Gastrocnemius medialis (tissue), 4 donors: ENCODE measurements around the gene AP3S1. TPM values are rescaled to one million over a fixed set of nuclear protein-coding genes. Genes with fewer than 3 reads are reported as not detected.

Source experiments
- ATAC-seq, 2 donors: fragments of 150-250 bp; one replicate each; pipeline ENCODE4 v1.9.1; 2016
- DNase-seq, 2 donors: peaks; one replicate each; pipeline ENCODE4 v3.0.0-alpha.2; 2019
- H3K27ac ChIP-seq, 4 donors: fragments of 200-600 bp; sonication (generic); 1 replicate in 1 of 4; 2 replicates in 3 of 4; pipeline ENCODE4 v1.5.1; 2016 to 2018; ENCODE audit warnings: mild to moderate bottlenecking in 2 of 4, moderate library complexity in 1 of 4
- H3K27me3 ChIP-seq, 3 donors: fragments of 200-600 bp; sonication (generic) in 2 of 3; 1 replicate in 1 of 3; 2 replicates in 2 of 3; pipeline versions ENCODE4 v1.5.1 to v1.6.0; 2016 to 2019; ENCODE audit warnings: mild to moderate bottlenecking in 1 of 3, moderate library complexity in 1 of 3
- H3K36me3 ChIP-seq, 2 donors: fragments of 200-600 bp; sonication (generic) in 1 of 2; one replicate each; pipeline ENCODE4 v1.5.1; 2017 to 2018
- H3K4me1 ChIP-seq, 2 donors: fragments of 200-600 bp; sonication (generic) in 1 of 2; one replicate each; pipeline ENCODE4 v1.5.1; 2016 to 2017; ENCODE audit warnings: mild to moderate bottlenecking in 2 of 2
- H3K4me3 ChIP-seq, 4 donors: fragments of 200-600 bp; sonication (generic) in 3 of 4; 1 replicate in 1 of 4; 2 replicates in 3 of 4; pipeline ENCODE4 v1.5.1; 2016 to 2019; ENCODE audit warnings: mild to moderate bottlenecking in 2 of 4
- H3K9me3 ChIP-seq, 3 donors: fragments of 200-600 bp; sonication (generic) in 2 of 3; 1 replicate in 1 of 3; 2 replicates in 2 of 3; pipeline ENCODE4 v1.5.1; 2016 to 2019
- CTCF ChIP-seq, 5 experiments: fragments of 450-650 bp in 3 of 5; fragments of 200-600 bp in 2 of 5; sonication (generic) in 2 of 5; IDR thresholded peaks in 4 of 5; conservative IDR thresholded peaks in 1 of 5; 1 replicate in 4 of 5; 2 replicates in 1 of 5; pipeline ENCODE4 v1.5.1; 2016 to 2019; ENCODE audit warnings: antibody characterized with exemption in 5 of 5, mild to moderate bottlenecking in 3 of 5, moderate library complexity in 3 of 5
- POLR2A ChIP-seq, 2 donors: fragments of 450-650 bp; IDR thresholded peaks; one replicate each; pipeline ENCODE4 v1.6.1; 2017; ENCODE audit warnings: antibody characterized with exemption in 2 of 2, mild to moderate bottlenecking in 2 of 2, moderate library complexity in 2 of 2
- in situ Hi-C, 4 donors: fragments of 200-750 bp; cut with MboI; loops; one replicate each; pipeline versions ENCODE4 v1.15.0 to v1.8.0; 2017; ENCODE audit warnings: low sequenced_read_pairs in 4 of 4
- intact Hi-C: fragments of 100-400 bp; cut with DNase I; formaldehyde crosslinking; loops from one replicate; pipeline ENCODE4 v1.15.1; 2023; ENCODE audit warnings: low total_unique reads
- total RNA-seq, 4 donors: library from RNA; depleted of rRNA; stranded (reverse); fragments of >200 nt; gene quantifications; one replicate each; pipeline versions ENCODE4 v1.1.0 to v1.2.3, GENCODE V29; 2016

Gene AP3S1
- total RNA-seq, 4 donors from 2014 or later: 13.0 to 121 (median 25.5) TPM

- Histone ChIP-seq H3K9me3 (no peaks in the 10 kb centered on the region), H3K27me3 (no peaks in the 10 kb centered on the region), H3K27ac (peak overlapping the region; percentile 91 to 96 (median 94)), H3K4me1 (peaks cover 37 to 52% of the 10 kb centered on the region in 2 donors), H3K4me3 (peak overlapping the region; percentile 73 to 92 (median 86)), H3K36me3 (peaks cover 0 to 16% of the 10 kb centered on the region in 2 donors)
- DNase-seq (no peak), ATAC-seq (no peak)
- in situ Hi-C loops (loop anchor here in 1 of 4 donors (25.0 kb wide), 1 partner anchor 554 kb away; the partner anchor contains the start of gene CCDC112), intact Hi-C loops (loop anchor here (2.0 to 5.0 kb wide), 3 partner anchors 214 to 299 kb away; partner anchors contain the start of genes COMMD10, FEM1C and TMED7)
- TF ChIP-seq POLR2A (IDR thresholded peaks at IDR 0.05) (no peak), CTCF (IDR thresholded peaks at IDR 0.05 in 4 of 5, conservative IDR thresholded peaks at IDR 0.05 in 1 of 5) (no peak)
Observed at GRCh38 chr5:115840873-115841272, 862 bp upstream of the AP3S1 start.

GRCh38 chr5:115842089-115842935, 577 bp downstream of the AP3S1 start:
- Histone ChIP-seq H3K4me3 (peak overlapping the region; percentile 73 to 92 (median 86)), H3K36me3 (peaks cover 0 to 2% of the 10 kb centered on the region in 2 donors), H3K27me3 (no peaks in the 10 kb centered on the region), H3K9me3 (no peaks in the 10 kb centered on the region), H3K27ac (peak overlapping the region; percentile 91 to 96 (median 94)), H3K4me1 (peaks cover 37 to 52% of the 10 kb centered on the region in 2 donors)
- TF ChIP-seq CTCF (IDR thresholded peaks at IDR 0.05 in 4 of 5, conservative IDR thresholded peaks at IDR 0.05 in 1 of 5) (peak in 3 of 5 experiments; percentile 23 to 39 (median 34)), POLR2A (IDR thresholded peaks at IDR 0.05) (no peak)
- peak in 1 of 2 donors; percentile 21 for DNase-seq
- in situ Hi-C loops (loop anchor here in 1 of 4 donors (25.0 kb wide), 1 partner anchor 555 kb away; the partner anchor contains the start of gene CCDC112), intact Hi-C loops (loop anchor here (2.0 to 5.0 kb wide), 3 partner anchors 14 to 300 kb away; partner anchors contain the start of genes COMMD10 and FEM1C)
- peak; percentile 63 to 68 for ATAC-seq

GRCh38 chr5:115842952-115843351, 1.2 kb downstream of the AP3S1 start:
- in situ Hi-C loops (loop anchor here in 1 of 4 donors (25.0 kb wide), 1 partner anchor 556 kb away; the partner anchor contains the start of gene CCDC112), intact Hi-C loops (loop anchor here (2.0 to 5.0 kb wide), 3 partner anchors 14 to 301 kb away; partner anchors contain the start of genes COMMD10 and FEM1C)
- no peak for ATAC-seq
- no peaks in the 10 kb centered on the region for H3K27me3 ChIP-seq
- no peaks in the 10 kb centered on the region for H3K36me3 ChIP-seq
- H3K9me3 ChIP-seq: no peaks in the 10 kb centered on the region
- DNase-seq: no peak
- peak overlapping the region; percentile 73 to 92 (median 86) for H3K4me3 ChIP-seq
- H3K27ac ChIP-seq: peak overlapping the region; percentile 91 to 96 (median 94)
- TF ChIP-seq CTCF (IDR thresholded peaks at IDR 0.05 in 4 of 5, conservative IDR thresholded peaks at IDR 0.05 in 1 of 5) (no peak), POLR2A (IDR thresholded peaks at IDR 0.05) (no peak)
- peaks cover 37 to 50% of the 10 kb centered on the region in 2 donors for H3K4me1 ChIP-seq

GRCh38 chr5:115843444-115844130, 1.9 kb downstream of the AP3S1 start:
- Histone ChIP-seq H3K36me3 (no peaks in the 10 kb centered on the region), H3K9me3 (no peaks in the 10 kb centered on the region), H3K4me3 (peak overlapping the region; percentile 73 to 92 (median 86)), H3K4me1 (peaks cover 32 to 44% of the 10 kb centered on the region in 2 donors), H3K27me3 (no peaks in the 10 kb centered on the region), H3K27ac (peak overlapping the region in 3 of 4 donors; percentile 41 to 96 (median 91))
- TF ChIP-seq POLR2A (IDR thresholded peaks at IDR 0.05) (no peak), CTCF (IDR thresholded peaks at IDR 0.05 in 4 of 5, conservative IDR thresholded peaks at IDR 0.05 in 1 of 5) (no peak)
- in situ Hi-C loops: loop anchor here in 1 of 4 donors (25.0 kb wide), 1 partner anchor 556 kb away; the partner anchor contains the start of gene CCDC112
- ATAC-seq: no peak
- intact Hi-C loops: loop anchor here (2.0 to 5.0 kb wide), 3 partner anchors 13 to 301 kb away; partner anchors contain the start of genes COMMD10 and FEM1C
- DNase-seq: no peak
